ENCODE results near the gene ZNF217.
"Not testable (repeated sequence)": the region's sequence is repeated elsewhere in the genome, so short reads cannot be mapped to it uniquely, and the experiment has no call there.

Gene ZNF217

GRCh38 chr20:53566623-53567022 is 27.0 kb downstream of the ZNF217 start:
- DNase-seq, H3K4me1 Mint-ChIP-seq, CTCF ChIA-PET, H3K9me3 Mint-ChIP-seq, H3K4me3 Mint-ChIP-seq, H3K27me3 Mint-ChIP-seq: not testable (repeated sequence)
- peaks cover 49% of the 10 kb centered on the region for H3K36me3 Mint-ChIP-seq
- peak overlapping the region; percentile 33 for H3K27ac Mint-ChIP-seq

GRCh38 chr20:53565254-53565653 is 28.4 kb downstream of the ZNF217 start:
- Mint-ChIP-seq H3K4me1 (peaks cover 2% of the 10 kb centered on the region), H3K36me3 (peaks cover 42% of the 10 kb centered on the region), H3K27ac (no peak overlapping the region), H3K9me3 (no peaks in the 10 kb centered on the region), H3K27me3 (no peaks in the 10 kb centered on the region), H3K4me3 (no peak overlapping the region)
- CTCF ChIA-PET, result interaction anchor here (1.4 kb wide), 1 partner anchor 18 kb away, joined by 3 read pairs; no protein-coding TSS in a partner anchor
- DNase-seq, result no peak

GRCh38 chr20:53562104-53562764 is 31.4 kb downstream of the ZNF217 start:
- H3K9me3 Mint-ChIP-seq, CTCF ChIA-PET, H3K4me1 Mint-ChIP-seq, DNase-seq, H3K27me3 Mint-ChIP-seq, H3K4me3 Mint-ChIP-seq, H3K27ac Mint-ChIP-seq: not testable (repeated sequence)
- peaks cover 27% of the 10 kb centered on the region for H3K36me3 Mint-ChIP-seq

GRCh38 chr20:53561505-53561904 is 32.1 kb downstream of the ZNF217 start:
- H3K27ac Mint-ChIP-seq, result peak overlapping the region; percentile 19
- no peak for DNase-seq

GRCh38 chr20:53559816-53560215 is 33.8 kb downstream of the ZNF217 start:
- H3K4me3 Mint-ChIP-seq, result no peak overlapping the region
- no peaks in the 10 kb centered on the region for H3K4me1 Mint-ChIP-seq
- CTCF ChIA-PET, result no interaction called here
- H3K27me3 Mint-ChIP-seq, result no peaks in the 10 kb centered on the region
- H3K27ac Mint-ChIP-seq, result no peak overlapping the region
- H3K9me3 Mint-ChIP-seq, result no peaks in the 10 kb centered on the region
- peaks cover 15% of the 10 kb centered on the region for H3K36me3 Mint-ChIP-seq
- DNase-seq, result no peak

More at GRCh38 chr20:53561505-53561904, 32.1 kb downstream of the ZNF217 start:
- H3K27me3 Mint-ChIP-seq, result no peaks in the 10 kb centered on the region
- H3K36me3 Mint-ChIP-seq, result peaks cover 26% of the 10 kb centered on the region
- H3K9me3 Mint-ChIP-seq, result no peaks in the 10 kb centered on the region
- H3K4me1 Mint-ChIP-seq, result no peaks in the 10 kb centered on the region
- H3K4me3 Mint-ChIP-seq, result no peak overlapping the region
- CTCF ChIA-PET, result no interaction called here

- H3K4me3 Mint-ChIP-seq, result no peak overlapping the region
- CTCF ChIA-PET, result interaction anchor here (1.2 kb wide), 1 partner anchor 10 kb away, joined by 7 read pairs; no protein-coding TSS in a partner anchor
- H3K9me3 Mint-ChIP-seq, result no peaks in the 10 kb centered on the region
- H3K4me1 Mint-ChIP-seq, result no peaks in the 10 kb centered on the region
- peaks cover 11% of the 10 kb centered on the region for H3K36me3 Mint-ChIP-seq
- H3K27me3 Mint-ChIP-seq, result no peaks in the 10 kb centered on the region
- DNase-seq, result no peak
- H3K27ac Mint-ChIP-seq, result no peak overlapping the region
Observed at GRCh38 chr20:53557130-53557529, 36.5 kb downstream of the ZNF217 start.

GRCh38 chr20:53556267-53556897 is 37.3 kb downstream of the ZNF217 start:
- H3K4me3 Mint-ChIP-seq, result no peak overlapping the region
- H3K9me3 Mint-ChIP-seq, result no peaks in the 10 kb centered on the region
- H3K36me3 Mint-ChIP-seq, result peaks cover 11% of the 10 kb centered on the region
- DNase-seq, result no peak
- no peak overlapping the region for H3K27ac Mint-ChIP-seq
- no peaks in the 10 kb centered on the region for H3K27me3 Mint-ChIP-seq
- CTCF ChIA-PET, result interaction anchor here (1.2 kb wide), 1 partner anchor 9 kb away, joined by 7 read pairs; no protein-coding TSS in a partner anchor
- no peaks in the 10 kb centered on the region for H3K4me1 Mint-ChIP-seq

- H3K36me3 Mint-ChIP-seq, result peaks cover 10% of the 10 kb centered on the region
- H3K27ac Mint-ChIP-seq, result no peak overlapping the region
- no peaks in the 10 kb centered on the region for H3K9me3 Mint-ChIP-seq
- H3K27me3 Mint-ChIP-seq, result no peaks in the 10 kb centered on the region
- no peak for DNase-seq
- no peaks in the 10 kb centered on the region for H3K4me1 Mint-ChIP-seq
- CTCF ChIA-PET, result no interaction called here
- H3K4me3 Mint-ChIP-seq, result no peak overlapping the region
Observed at GRCh38 chr20:53555816-53556215, 37.8 kb downstream of the ZNF217 start.

GRCh38 chr20:53555081-53555480 is 38.6 kb downstream of the ZNF217 start:
- no peaks in the 10 kb centered on the region for H3K27me3 Mint-ChIP-seq
- no peaks in the 10 kb centered on the region for H3K4me1 Mint-ChIP-seq
- H3K9me3 Mint-ChIP-seq, result no peaks in the 10 kb centered on the region
- no peak overlapping the region for H3K27ac Mint-ChIP-seq
- no peak for DNase-seq
- H3K4me3 Mint-ChIP-seq, result no peak overlapping the region
- peaks cover 6% of the 10 kb centered on the region for H3K36me3 Mint-ChIP-seq
- CTCF ChIA-PET, result no interaction called here

GRCh38 chr20:53552572-53552893 is 41.1 kb downstream of the ZNF217 start:
- DNase-seq, H3K4me3 Mint-ChIP-seq, H3K4me1 Mint-ChIP-seq, CTCF ChIA-PET, H3K27me3 Mint-ChIP-seq, H3K36me3 Mint-ChIP-seq, H3K27ac Mint-ChIP-seq, H3K9me3 Mint-ChIP-seq: not testable (repeated sequence)

- not testable (repeated sequence) for H3K27ac Mint-ChIP-seq, H3K36me3 Mint-ChIP-seq, DNase-seq, H3K27me3 Mint-ChIP-seq, H3K9me3 Mint-ChIP-seq, H3K4me1 Mint-ChIP-seq, H3K4me3 Mint-ChIP-seq
- CTCF ChIA-PET, result interaction anchor here (1.2 kb wide), 1 partner anchor 13 kb away, joined by 3 read pairs; no protein-coding TSS in a partner anchor
Observed at GRCh38 chr20:53551719-53552571, 41.7 kb downstream of the ZNF217 start.

- Mint-ChIP-seq H3K9me3 (no peaks in the 10 kb centered on the region), H3K4me3 (no peak overlapping the region), H3K27ac (no peak overlapping the region), H3K4me1 (peaks cover 2% of the 10 kb centered on the region), H3K27me3 (no peaks in the 10 kb centered on the region), H3K36me3 (no peaks in the 10 kb centered on the region)
- CTCF ChIA-PET, result interaction anchor here (0.6 to 1.2 kb wide), 2 partner anchors 12 to 332 kb away, joined by 3 read pairs; no protein-coding TSS in a partner anchor
- no peak for DNase-seq
Observed at GRCh38 chr20:53550280-53551187, 43.1 kb downstream of the ZNF217 start.

GRCh38 chr20:53547664-53548239 is 45.9 kb downstream of the ZNF217 start:
- Mint-ChIP-seq H3K4me3 (no peak overlapping the region), H3K27ac (no peak overlapping the region), H3K36me3 (no peaks in the 10 kb centered on the region), H3K9me3 (no peaks in the 10 kb centered on the region), H3K27me3 (no peaks in the 10 kb centered on the region), H3K4me1 (peaks cover 2% of the 10 kb centered on the region)
- DNase-seq, result peak; percentile 63
- CTCF ChIA-PET, result interaction anchor here (0.6 to 2.1 kb wide), 35 partner anchors 9 to 1419 kb away, joined by 3 to 22 read pairs (median 4); no protein-coding TSS in a partner anchor

Measured in activated naive CD4-positive, alpha-beta T cell treated with anti-CD3 and anti-CD28 coated beads, Interleukin-2, amount 10 ng/mL, durations not matched to agents 7 days and 5 days (primary cell).